OCI-LY3 (cell line): ENCODE results near the gene ANKRD22.

Experiments
- H2AFZ ChIP-seq: fragments of 200-600, 300-600 bp; shearing (Covaris generic); 2 replicates; pipeline ENCODE4 v1.6.0; 2014; ENCODE audit warnings: antibody characterized with exemption, low read depth, low read length
- H3K27ac ChIP-seq: fragments of 200-600, 300-600 bp; sonication (generic); 2 replicates; pipeline ENCODE4 v1.5.1; 2014; ENCODE audit warnings: mild to moderate bottlenecking, low read length, moderate library complexity, mixed read lengths
- H3K27me3 ChIP-seq: fragments of 200-600, 300-600 bp; sonication (generic); 2 replicates; pipeline ENCODE4 v1.6.1; 2014; ENCODE audit warnings: low read depth, low read length, mixed read lengths
- H3K36me3 ChIP-seq: fragments of 200-600, 300-600 bp; sonication (generic); replicated peaks from 2 replicates; pipeline ENCODE3; 2014; ENCODE audit warnings: low read depth, low read length, mixed read lengths
- H3K4me1 ChIP-seq: fragments of 300-600, 200-600 bp; sonication (generic); 2 replicates; pipeline ENCODE4 v1.6.1; 2014; ENCODE audit warnings: low read length, mixed read lengths
- H3K4me2 ChIP-seq: fragments of 200-600, 300-600 bp; sonication (generic); 2 replicates; pipeline ENCODE4 v1.6.1; 2014; ENCODE audit warnings: low read length, mixed read lengths
- H3K4me3 ChIP-seq: fragments of 300-600, 200-600 bp; sonication (generic); 2 replicates; pipeline ENCODE4 v1.5.1; 2014; ENCODE audit warnings: antibody characterized with exemption, mild to moderate bottlenecking, low read length, moderate library complexity
- H3K79me2 ChIP-seq: fragments of 300-600, 200-600 bp; shearing (Covaris generic); 2 replicates; pipeline ENCODE4 v1.6.1; 2014; ENCODE audit warnings: mild to moderate bottlenecking, low read length, mixed read lengths
- H3K9ac ChIP-seq: fragments of 300-600, 200-600 bp; shearing (Covaris generic); 2 replicates; pipeline ENCODE4 v1.6.0; 2014; ENCODE audit warnings: mild to moderate bottlenecking, low read length, moderate library complexity
- H3K9me3 ChIP-seq: fragments of 200-600, 300-600 bp; shearing (Covaris generic); 2 replicates; pipeline ENCODE4 v1.6.1; 2014; ENCODE audit warnings: low read length, mixed read lengths; ENCODE audit not compliant: insufficient read depth
- H4K20me1 ChIP-seq: fragments of 200-600, 300-600 bp; sonication (generic); 2 replicates; pipeline ENCODE4 v1.6.1; 2016; ENCODE audit warnings: low read length, mixed read lengths; ENCODE audit not compliant: insufficient read depth
- EZH2phosphoT487 ChIP-seq: fragments of 200-600 bp; shearing (Covaris generic); IDR thresholded peaks from 2 replicates; pipeline ENCODE4 v1.6.1; 2018; ENCODE audit warnings: antibody characterized with exemption, mixed run types, low read depth
- TF ChIP-seq, protein P1 (sequence below): fragments of 200-600, 300-600 bp; sonication (generic); IDR thresholded peaks from 2 replicates; pipeline ENCODE4 v1.5.1; 2014; ENCODE audit warnings: antibody characterized with exemption, low read length, low read depth

Gene ANKRD22

DNA sequence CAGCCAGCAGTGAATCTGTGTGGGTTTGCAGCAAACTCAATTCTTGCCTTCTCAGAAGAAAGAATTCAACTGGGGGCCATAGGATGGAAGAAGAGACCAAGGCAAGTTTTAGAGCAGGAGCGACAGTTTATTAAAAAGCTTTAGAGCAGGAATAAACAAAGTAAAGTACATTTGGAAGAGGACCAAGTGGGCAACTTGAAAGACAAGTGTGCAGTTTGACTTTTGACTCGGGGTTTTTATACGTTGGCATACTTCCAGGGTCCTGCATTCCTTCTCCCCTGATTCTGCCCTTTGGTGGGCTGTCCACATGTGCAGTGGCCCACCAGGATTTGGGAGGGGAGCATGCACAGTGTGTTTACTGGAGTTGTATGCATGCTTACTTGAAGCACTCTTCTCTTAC, 3.0 kb upstream of the ANKRD22 start:
- Histone ChIP-seq H3K27ac (no peak overlapping the region), H3K36me3 (no peaks in the 10 kb centered on the region), H3K79me2 (no peaks in the 10 kb centered on the region), H2AFZ (no peak overlapping the region), H3K4me2 (no peak overlapping the region), H4K20me1 (no peaks in the 10 kb centered on the region), H3K4me1 (peaks cover 2% of the 10 kb centered on the region; the same call in 1 of the 2 replicates), H3K9ac (no peak overlapping the region), H3K9me3 (no peaks in the 10 kb centered on the region), H3K27me3 (no peaks in the 10 kb centered on the region), H3K4me3 (no peak overlapping the region)
- TF ChIP-seq EZH2phosphoT487, result no peak
- TF ChIP-seq, protein P1, sequence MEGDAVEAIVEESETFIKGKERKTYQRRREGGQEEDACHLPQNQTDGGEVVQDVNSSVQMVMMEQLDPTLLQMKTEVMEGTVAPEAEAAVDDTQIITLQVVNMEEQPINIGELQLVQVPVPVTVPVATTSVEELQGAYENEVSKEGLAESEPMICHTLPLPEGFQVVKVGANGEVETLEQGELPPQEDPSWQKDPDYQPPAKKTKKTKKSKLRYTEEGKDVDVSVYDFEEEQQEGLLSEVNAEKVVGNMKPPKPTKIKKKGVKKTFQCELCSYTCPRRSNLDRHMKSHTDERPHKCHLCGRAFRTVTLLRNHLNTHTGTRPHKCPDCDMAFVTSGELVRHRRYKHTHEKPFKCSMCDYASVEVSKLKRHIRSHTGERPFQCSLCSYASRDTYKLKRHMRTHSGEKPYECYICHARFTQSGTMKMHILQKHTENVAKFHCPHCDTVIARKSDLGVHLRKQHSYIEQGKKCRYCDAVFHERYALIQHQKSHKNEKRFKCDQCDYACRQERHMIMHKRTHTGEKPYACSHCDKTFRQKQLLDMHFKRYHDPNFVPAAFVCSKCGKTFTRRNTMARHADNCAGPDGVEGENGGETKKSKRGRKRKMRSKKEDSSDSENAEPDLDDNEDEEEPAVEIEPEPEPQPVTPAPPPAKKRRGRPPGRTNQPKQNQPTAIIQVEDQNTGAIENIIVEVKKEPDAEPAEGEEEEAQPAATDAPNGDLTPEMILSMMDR, result no peak

DNA sequence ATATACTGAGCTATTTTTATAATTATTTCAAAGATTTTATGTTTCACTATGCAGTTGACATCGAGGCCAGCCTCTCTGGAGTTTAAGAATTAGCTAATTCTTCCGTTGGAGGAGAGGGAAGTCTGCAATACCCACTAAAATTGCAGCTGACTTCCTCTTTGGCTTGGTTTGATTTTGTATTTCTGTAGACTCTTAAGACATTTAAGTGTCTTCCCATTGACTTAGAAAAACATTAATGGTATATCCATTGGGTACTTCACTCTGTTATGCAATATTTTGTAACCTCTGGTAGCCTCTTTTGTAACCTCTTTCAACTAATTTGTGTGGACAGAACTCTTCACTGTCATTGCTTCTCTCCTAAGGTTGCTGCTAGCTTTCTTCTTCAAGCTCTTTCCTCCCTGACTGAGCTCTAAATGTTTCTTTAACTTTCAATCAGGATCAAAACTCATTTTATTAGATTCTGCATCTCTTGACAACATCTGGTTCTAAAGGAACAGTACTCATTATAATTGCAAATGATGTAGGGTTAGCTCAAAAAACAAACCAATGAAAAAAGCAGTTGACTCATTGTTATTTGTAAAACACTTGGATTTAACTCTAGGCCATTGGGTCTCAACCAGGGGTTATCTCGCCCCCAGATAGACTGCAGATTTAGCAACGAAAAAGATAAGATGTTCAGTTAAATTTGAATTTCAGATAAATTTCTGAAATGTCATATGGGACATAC, 1.7 kb upstream of the ANKRD22 start:
- Histone ChIP-seq H3K4me3 (no peak overlapping the region), H3K9me3 (no peaks in the 10 kb centered on the region), H2AFZ (no peak overlapping the region), H3K27me3 (no peaks in the 10 kb centered on the region), H3K79me2 (no peaks in the 10 kb centered on the region), H3K27ac (no peak overlapping the region), H4K20me1 (no peaks in the 10 kb centered on the region), H3K4me1 (peaks cover 7% of the 10 kb centered on the region), H3K9ac (no peak overlapping the region), H3K4me2 (no peak overlapping the region), H3K36me3 (no peaks in the 10 kb centered on the region)
- TF ChIP-seq, protein P1, result no peak
- TF ChIP-seq EZH2phosphoT487, result no peak

DNA sequence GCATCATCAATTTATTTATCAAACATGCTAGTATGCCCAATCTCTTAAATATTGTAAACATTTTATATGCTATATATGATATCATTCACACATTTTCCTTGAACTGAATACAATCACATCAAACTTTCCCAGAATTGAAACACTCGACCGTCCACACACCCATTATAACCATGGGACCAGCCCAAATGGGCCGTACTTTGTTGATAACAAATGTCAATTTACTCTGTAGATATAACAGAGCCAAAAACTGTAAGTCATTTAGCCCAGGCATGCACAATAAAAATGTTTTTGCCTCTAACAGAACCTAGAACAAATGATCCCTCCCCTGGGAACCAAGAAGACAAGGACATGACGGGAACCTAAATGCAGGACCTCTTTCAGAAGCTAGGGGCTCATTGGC, 683 bp upstream of the ANKRD22 start:
- Histone ChIP-seq H4K20me1 (no peaks in the 10 kb centered on the region), H3K4me1 (peaks cover 7% of the 10 kb centered on the region), H3K27ac (no peak overlapping the region), H3K79me2 (no peaks in the 10 kb centered on the region), H3K9me3 (no peaks in the 10 kb centered on the region), H3K36me3 (no peaks in the 10 kb centered on the region), H3K9ac (no peak overlapping the region), H2AFZ (no peak overlapping the region), H3K27me3 (no peaks in the 10 kb centered on the region), H3K4me3 (no peak overlapping the region), H3K4me2 (no peak overlapping the region)
- TF ChIP-seq, protein P1, result no peak
- TF ChIP-seq EZH2phosphoT487, result no peak

DNA sequence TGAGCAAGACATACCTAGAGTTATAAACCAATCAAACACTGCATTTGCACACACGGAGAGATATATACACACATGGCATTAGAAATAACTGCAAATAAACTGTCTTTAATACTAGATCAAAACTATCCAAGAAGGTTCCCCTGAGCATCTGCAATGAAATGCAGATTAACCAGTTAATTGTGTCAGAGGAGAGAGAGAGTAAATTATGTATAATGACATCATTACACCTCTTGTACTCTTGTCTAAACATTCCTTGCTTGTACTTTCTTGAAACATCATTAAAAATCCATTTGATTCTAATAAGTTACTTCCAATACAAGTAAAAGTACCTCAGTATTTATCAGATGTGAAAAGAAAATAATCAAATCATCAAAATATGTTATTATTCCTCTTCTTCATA, 932 bp downstream of the ANKRD22 start:
- Histone ChIP-seq H3K4me1 (peaks cover 7% of the 10 kb centered on the region), H3K4me2 (no peak overlapping the region), H2AFZ (no peak overlapping the region)

More for the DNA sequence above, 932 bp downstream of the ANKRD22 start:
- Histone ChIP-seq H3K9ac (no peak overlapping the region), H3K36me3 (no peaks in the 10 kb centered on the region), H3K4me3 (no peak overlapping the region), H3K9me3 (no peaks in the 10 kb centered on the region), H3K79me2 (no peaks in the 10 kb centered on the region), H3K27me3 (no peaks in the 10 kb centered on the region), H4K20me1 (no peaks in the 10 kb centered on the region), H3K27ac (no peak overlapping the region)
- TF ChIP-seq, protein P1, result no peak
- no peak for TF ChIP-seq EZH2phosphoT487
